GM12878 (cell line): ENCODE data around the gene B3GNT2. TPM values are rescaled to one million over a fixed set of nuclear protein-coding genes. Genes with fewer than 3 reads are reported as not detected.

Experiments used
- ATAC-seq: fragments of 200-7000 bp; cut with Tn5 transposase; 3 replicates; pipeline ENCODE4 v1.9.1; 2020; ENCODE audit warnings: mild to moderate bottlenecking, moderate library complexity
- BruUV-seq: library from RNA; stranded (reverse); fragments of 400-500 nt; replicated peaks from 2 replicates; lab custom pipeline; 2021; lab: Mats Ljungman, UMichigan
- CTCF ChIA-PET: fragments of 300-600 bp; sonication (Branson Sonifier 250); formaldehyde crosslinking; extraction: SDS; loops from one replicate; lab custom pipeline; 2021; ENCODE audit warnings: inconsistent platforms; lab: Yijun Ruan, JAX
- POLR2A ChIA-PET: fragments of 350-600 bp; formaldehyde crosslinking; extraction: SDS; loops from one replicate; lab custom pipeline; 2021; ENCODE audit warnings: inconsistent platforms; lab: Charles Lee
- RAD21 ChIA-PET: fragments of 300-600 bp; sonication (Branson Sonifier 250); formaldehyde crosslinking; loops from one replicate; lab custom pipeline; 2023; ENCODE audit warnings: antibody characterized with exemption; ENCODE audit not compliant: unreplicated experiment; lab: Charles Lee
- SMC1A ChIA-PET: fragments of 300-600 bp; sonication (Branson Sonifier 250); formaldehyde crosslinking; loops from one replicate; lab custom pipeline; 2023; ENCODE audit not compliant: unreplicated experiment, uncharacterized antibody; lab: Charles Lee
- DNase-seq: peaks from one replicate; pipeline ENCODE4 v3.0.0-alpha.2; 2011; ENCODE audit warnings: low read depth, low spot score
- FAIRE-seq: peaks from 3 replicates; lab custom pipeline; 2011; peaks lifted over from hg19 to GRCh38; lab: Jason Lieb, UNC
- H2AFZ ChIP-seq: 2 replicates; pipeline ENCODE4 v1.6.0; 2011; ENCODE audit warnings: low read depth, low read length, control low read depth; ENCODE audit not compliant: control insufficient read depth
- H3K27ac ChIP-seq: 2 replicates; pipeline ENCODE4 v1.5.1; 2011; ENCODE audit warnings: control low read depth; ENCODE audit not compliant: control insufficient read depth, insufficient read depth
- H3K27me3 ChIP-seq, 2 experiments: replicated peaks in 1 of 2; 2 replicates each; pipeline versions ENCODE4 v1.6.0 to v1.6.1; 2011; ENCODE audit warnings: low read length in 1 of 2; ENCODE audit not compliant: control insufficient read depth in 2 of 2, insufficient read depth in 2 of 2
- H3K36me3 ChIP-seq, 2 experiments: 2 replicates each; pipeline ENCODE4 v1.5.1; 2011; ENCODE audit warnings: low read length in 1 of 2; ENCODE audit not compliant: control insufficient read depth in 2 of 2, insufficient read depth in 2 of 2
- H3K4me1 ChIP-seq: 2 replicates; pipeline ENCODE4 v1.6.1; 2011; ENCODE audit warnings: mild to moderate bottlenecking, low read length, moderate library complexity, mixed read lengths; ENCODE audit not compliant: control insufficient read depth, insufficient read depth
- H3K4me2 ChIP-seq: 2 replicates; pipeline ENCODE4 v1.6.0; 2011; ENCODE audit warnings: control low read depth; ENCODE audit not compliant: control insufficient read depth, insufficient read depth
- H3K4me3 ChIP-seq: fragments of 200-600 bp; sonication (generic); 2 replicates; pipeline ENCODE4 v1.5.1; 2016
- H3K79me2 ChIP-seq: 2 replicates; pipeline ENCODE4 v1.6.0; 2011; ENCODE audit warnings: low read length; ENCODE audit not compliant: control insufficient read depth, insufficient read depth
- H3K9ac ChIP-seq: 2 replicates; pipeline ENCODE4 v1.8.0; 2011; ENCODE audit warnings: low read length, control low read depth, mixed read lengths; ENCODE audit not compliant: control insufficient read depth, insufficient read depth
- H3K9me3 ChIP-seq: replicated peaks from 3 replicates; pipeline ENCODE4 v1.5.1; 2011; ENCODE audit warnings: mild to moderate bottlenecking, low read length; ENCODE audit not compliant: control insufficient read depth, insufficient read depth
- H4K20me1 ChIP-seq: 2 replicates; pipeline ENCODE4 v1.6.0; 2011; ENCODE audit not compliant: control insufficient read depth, insufficient read depth
- CHD1 ChIP-seq: IDR thresholded peaks from 2 replicates; pipeline ENCODE4 v1.6.1; 2012; ENCODE audit warnings: low read depth, low read length, improper control_type of control experiment
- CREM ChIP-seq: IDR thresholded peaks from 2 replicates; pipeline ENCODE4 v1.6.1; 2014; ENCODE audit warnings: antibody characterized with exemption, low read depth
- CUX1 ChIP-seq: IDR thresholded peaks from 2 replicates; pipeline ENCODE4 v1.6.1; 2012; ENCODE audit warnings: improper control_type of control experiment, low read depth, low read length; ENCODE audit not compliant: insufficient replicate concordance
- FOXM1 ChIP-seq: IDR thresholded peaks from 2 replicates; pipeline ENCODE4 v1.6.1; 2012; ENCODE audit warnings: low read depth, mild to moderate bottlenecking, inconsistent platforms, low read length, moderate library complexity
- ZNF24 ChIP-seq: fragments of 450-650 bp; IDR thresholded peaks from 2 replicates; pipeline ENCODE4 v1.6.1; 2017; ENCODE audit warnings: antibody characterized with exemption, mild to moderate bottlenecking
- WGBS: methylation state at CpG from one replicate; pipeline ENCODE4 v1.1.6; 2016; ENCODE audit warnings: low lambda C conversion rate; ENCODE audit not compliant: insufficient replicate concordance, insufficient coverage; ENCODE audit errors: missing lambda C conversion rate; 5-methylcytosine and 5-hydroxymethylcytosine counted together
- in situ Hi-C: fragments of 300-500 bp; cut with MboI; formaldehyde crosslinking; loops from 9 replicates; pipeline ENCODE4 v1.14.3; 2018; ENCODE audit warnings: mixed read lengths
- intact Hi-C: fragments of 100-400 bp; cut with micrococcal nuclease; formaldehyde crosslinking; loops from one replicate; pipeline ENCODE4 v1.14.2; 2022; ENCODE audit not compliant: unreplicated experiment
- polyA plus RNA-seq, 11 experiments: library from polyadenylated mRNA; depleted of rRNA in 4 of 11; unstranded in 6 of 11; stranded (reverse) in 5 of 11; fragments of >200 nt; fragmentation: Nextera tagmentation in 4 of 11; fragmentation: Illumina TruSeq in 1 of 11; extraction: Ambion mirVana in 4 of 11; extraction: Trizol in 1 of 11; gene quantifications; 1 replicate in 1 of 11; 2 replicates in 10 of 11; pipeline versions ENCODE4 v1.2.1 to v1.2.3, GENCODE V29; 2011 to 2016; ENCODE audit warnings: inconsistent platforms in 2 of 11, missing spikeins in 2 of 11, low read depth in 1 of 11
- total RNA-seq, 4 experiments: library from RNA; depleted of rRNA in 3 of 4; stranded (reverse); fragments of >200 nt in 3 of 4; fragmentation: Illumina TruSeq in 1 of 4; extraction: Trizol in 1 of 4; gene quantifications; 2 replicates each; pipeline versions ENCODE4 v1.2.1 to v1.2.3, GENCODE V29; 2013 to 2021
- TF ChIP-seq, protein P1 (sequence below): fragments of 450-650 bp; IDR thresholded peaks from 2 replicates; pipeline ENCODE4 v1.6.1; 2017; ENCODE audit warnings: mild to moderate bottlenecking, low read depth, inconsistent platforms; ENCODE audit not compliant: poor library complexity, severe bottlenecking

B3GNT2 gene
- total and polyA plus RNA-seq, 10 of the 15 experiments (the other 5 are each of a cell fraction or from before 2014, with no cell fraction given): 19.7 to 103 (median 76.3) TPM

GRCh38 chr2:62177392-62178049 is 18.4 kb upstream of the B3GNT2 start:
- H3K4me1 ChIP-seq: peaks cover 5% of the 10 kb centered on the region; the same call in 1 of the 2 replicates
- POLR2A ChIA-PET: interaction anchor here (0.6 kb wide), 1 partner anchor 103 kb away, joined by 4 read pairs; no protein-coding TSS in a partner anchor
- DNase-seq (no peak), FAIRE-seq (no peak), ATAC-seq (no peak)
- SMC1A ChIA-PET: interaction anchor here (0.6 to 4.1 kb wide), 6 partner anchors 14 to 256 kb away, joined by 3 to 18 read pairs (median 4); no protein-coding TSS in a partner anchor
- BruUV-seq: no TSS peak
- no peaks in the 10 kb centered on the region for H3K27me3 ChIP-seq
- H3K27ac ChIP-seq: no peak overlapping the region
- H3K4me3 ChIP-seq: no peak overlapping the region
- no peak overlapping the region for H3K9ac ChIP-seq
- no peak overlapping the region for H2AFZ ChIP-seq
- no peaks in the 10 kb centered on the region for H3K79me2 ChIP-seq
- in situ Hi-C loops (no loop called here), intact Hi-C loops (no loop called here)
- no peaks in the 10 kb centered on the region for H3K9me3 ChIP-seq
- H3K36me3 ChIP-seq: no peaks in the 10 kb centered on the region
- CTCF ChIA-PET: interaction anchor here (0.5 to 1.6 kb wide), 4 partner anchors 20 to 196 kb away, joined by 3 to 6 read pairs (median 4); no protein-coding TSS in a partner anchor
- 95% methylated on average over 4 of the region's 4 CpGs for WGBS
- RAD21 ChIA-PET: interaction anchor here (0.8 kb wide), 1 partner anchor 21 kb away, joined by 3 read pairs; no protein-coding TSS in a partner anchor
- H3K4me2 ChIP-seq: no peak overlapping the region
- TF ChIP-seq CHD1: no peak
- TF ChIP-seq FOXM1: no peak
- no peak for TF ChIP-seq ZNF24
- TF ChIP-seq CUX1: peak; percentile 24
- TF ChIP-seq CREM: no peak
- TF ChIP-seq, protein P1, sequence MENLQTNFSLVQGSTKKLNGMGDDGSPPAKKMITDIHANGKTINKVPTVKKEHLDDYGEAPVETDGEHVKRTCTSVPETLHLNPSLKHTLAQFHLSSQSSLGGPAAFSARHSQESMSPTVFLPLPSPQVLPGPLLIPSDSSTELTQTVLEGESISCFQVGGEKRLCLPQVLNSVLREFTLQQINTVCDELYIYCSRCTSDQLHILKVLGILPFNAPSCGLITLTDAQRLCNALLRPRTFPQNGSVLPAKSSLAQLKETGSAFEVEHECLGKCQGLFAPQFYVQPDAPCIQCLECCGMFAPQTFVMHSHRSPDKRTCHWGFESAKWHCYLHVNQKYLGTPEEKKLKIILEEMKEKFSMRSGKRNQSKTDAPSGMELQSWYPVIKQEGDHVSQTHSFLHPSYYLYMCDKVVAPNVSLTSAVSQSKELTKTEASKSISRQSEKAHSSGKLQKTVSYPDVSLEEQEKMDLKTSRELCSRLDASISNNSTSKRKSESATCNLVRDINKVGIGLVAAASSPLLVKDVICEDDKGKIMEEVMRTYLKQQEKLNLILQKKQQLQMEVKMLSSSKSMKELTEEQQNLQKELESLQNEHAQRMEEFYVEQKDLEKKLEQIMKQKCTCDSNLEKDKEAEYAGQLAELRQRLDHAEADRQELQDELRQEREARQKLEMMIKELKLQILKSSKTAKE: no peak
- H4K20me1 ChIP-seq: no peaks in the 10 kb centered on the region
